B cell (primary cell): ENCODE data around the gene LECT2.

Experiments
- CTCF ChIP-seq: fragments of 200-600 bp; IDR thresholded peaks from one replicate; pipeline ENCODE4 v1.8.0; 2022; ENCODE audit warnings: antibody characterized with exemption, mild to moderate bottlenecking
- EZH2 ChIP-seq: IDR thresholded peaks from 2 replicates; pipeline ENCODE4 v1.6.1; 2012; ENCODE audit warnings: borderline replicate concordance, low read depth, mild to moderate bottlenecking, moderate library complexity, low read length; ENCODE audit not compliant: insufficient read depth, poor library complexity, severe bottlenecking

- TF ChIP-seq EZH2: no peak
- TF ChIP-seq CTCF: no peak
These were observed 41.8 kb upstream of the LECT2 start for GRCh38 chr5:135996611-135997010.
